RWPE1 (cell line): ENCODE measurements around the gene CLK4.

Source experiments
- CTCF ChIA-PET: fragments of 350-600 bp; sonication (Branson Sonifier 250); formaldehyde crosslinking; extraction: SDS; loops from one replicate; lab custom pipeline; 2021; lab: Yijun Ruan, JAX
- POLR2A ChIA-PET: fragments of 400-600 bp; formaldehyde crosslinking; extraction: SDS; loops from one replicate; lab custom pipeline; 2020; ENCODE audit warnings: antibody characterized with exemption; ENCODE audit not compliant: low non-redundant PET; lab: Yijun Ruan, JAX
- DNase-seq: peaks from one replicate; pipeline ENCODE4 v3.0.0; 2012; ENCODE audit warnings: low spot score
- H3K27ac ChIP-seq: fragments of 450-650 bp; 2 replicates; pipeline ENCODE4 v1.5.1; 2017
- CTCF ChIP-seq: fragments of 450-650 bp; conservative IDR thresholded peaks from 2 replicates; pipeline ENCODE4 v1.5.1; 2017; ENCODE audit warnings: low read depth, mild to moderate bottlenecking

The CLK4 gene

GRCh38 chr5:178595150-178595549 is 31.7 kb downstream of the CLK4 start:
- TF ChIP-seq CTCF = no peak
- H3K27ac ChIP-seq = no peak overlapping the region
- POLR2A ChIA-PET = no interaction called here
- CTCF ChIA-PET = no interaction called here
- DNase-seq = no peak

DNA sequence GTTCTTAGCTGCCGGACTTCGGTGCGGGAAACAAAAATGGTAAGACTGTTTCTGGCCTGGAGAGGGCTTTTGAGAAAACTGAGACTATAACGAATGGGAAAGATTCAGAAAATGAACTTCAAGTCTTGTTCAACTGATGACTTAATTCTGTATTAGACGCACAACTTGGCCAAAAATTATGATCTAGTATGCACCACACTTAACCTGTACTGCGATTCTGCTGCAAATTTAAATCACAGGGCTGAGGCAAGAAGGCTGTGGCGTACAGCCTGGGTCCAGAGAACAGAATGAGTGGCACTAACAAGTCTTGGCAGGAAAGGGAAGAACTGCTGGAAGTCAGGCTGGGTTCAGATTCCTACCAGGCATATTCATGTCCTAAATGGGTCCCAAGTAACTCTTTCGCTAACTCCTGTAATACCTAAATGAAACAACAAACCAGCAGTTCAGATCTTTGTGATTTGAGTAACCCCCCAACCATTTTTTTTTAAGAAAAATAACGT is 35.9 kb downstream of the CLK4 start:
- TF ChIP-seq CTCF = peak; percentile 31
- ChIA-PET CTCF (interaction anchor here (0.6 to 1.6 kb wide), 11 partner anchors 10 to 759 kb away, joined by 3 to 8 read pairs (median 4); no protein-coding TSS in a partner anchor), POLR2A (no interaction called here)
- DNase-seq = peak; percentile 82
- H3K27ac ChIP-seq = peak overlapping the region; percentile 61

DNA sequence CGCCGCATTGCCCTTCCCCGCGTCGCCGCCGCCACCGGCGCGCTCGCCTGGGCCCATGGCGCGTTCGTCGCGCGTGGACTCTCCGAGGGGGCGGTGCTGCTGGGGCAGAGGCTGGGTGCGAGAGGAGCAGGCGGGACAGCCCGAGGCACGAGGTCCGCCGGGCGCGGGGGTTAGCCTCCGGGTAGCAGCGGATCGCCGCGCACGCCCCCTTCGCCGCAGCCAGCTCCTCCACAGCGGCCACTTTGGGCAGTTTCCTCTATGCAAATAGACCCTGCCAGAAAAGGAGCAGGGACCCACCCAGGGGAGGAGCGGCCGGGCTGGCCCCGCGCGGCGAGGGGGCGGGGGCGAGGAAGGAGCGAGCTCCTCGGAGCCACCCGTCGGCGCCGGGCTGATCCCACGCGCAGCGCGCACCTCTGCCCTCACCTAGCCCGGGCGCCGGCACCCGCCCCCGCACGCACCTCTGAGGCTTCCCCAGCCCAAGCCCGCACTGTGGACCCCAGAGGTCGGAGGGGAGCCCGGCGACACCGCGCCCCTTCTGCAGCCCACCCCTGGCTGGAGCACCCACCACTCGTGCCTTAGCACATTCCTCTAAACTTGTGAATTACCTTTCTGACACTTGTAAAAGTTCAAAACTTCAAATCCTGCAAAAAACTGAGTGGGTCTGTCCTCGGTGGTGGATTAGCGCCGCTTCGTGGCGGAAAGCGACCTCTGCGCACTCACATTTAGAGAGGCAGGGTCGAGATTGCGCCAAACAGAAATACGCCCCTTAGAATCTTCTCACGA is 36.5 kb downstream of the CLK4 start, which contains the start of gene COL23A1:
Gene COL23A1, minus strand, starts transcription at position 253 of the 783 bp plus-strand sequence.
- peak; percentile 59 for DNase-seq
- peak within 1 kb of the TSS; percentile 61 for H3K27ac ChIP-seq
- CTCF ChIA-PET = interaction anchor here (0.6 to 1.6 kb wide), 22 partner anchors 10 to 917 kb away, joined by 3 to 9 read pairs (median 4); no protein-coding TSS in a partner anchor
- POLR2A ChIA-PET = no interaction called here
- TF ChIP-seq CTCF = peak; percentile 80

GRCh38 chr5:178589180-178590140 is 37.4 kb downstream of the CLK4 start:
- ChIA-PET CTCF (interaction anchor here (0.6 to 1.6 kb wide), 20 partner anchors 12 to 918 kb away, joined by 3 to 9 read pairs (median 4); no protein-coding TSS in a partner anchor), POLR2A (no interaction called here)
- H3K27ac ChIP-seq = no peak overlapping the region
- DNase-seq = peak; percentile 24
- TF ChIP-seq CTCF = no peak

GRCh38 chr5:178588769-178589168 is 38.1 kb downstream of the CLK4 start:
- ChIA-PET CTCF (interaction anchor here (0.5 to 1.0 kb wide), 3 partner anchors 305 to 422 kb away, joined by 3 read pairs; no protein-coding TSS in a partner anchor), POLR2A (no interaction called here)
- TF ChIP-seq CTCF = no peak
- no peak overlapping the region for H3K27ac ChIP-seq
- no peak for DNase-seq
